ENCODE measurements around the gene INPP5D. TPM values are rescaled to one million over a fixed set of nuclear protein-coding genes. Genes with fewer than 3 reads are reported as not detected.
"Not testable (repeated sequence)": the region's sequence is repeated elsewhere in the genome, so short reads cannot be mapped to it uniquely, and the experiment has no call there.

The INPP5D gene
- total RNA-seq, 1 donor from 2014 or later = 79.2 TPM

GRCh38 chr2:233012301-233012971 lies 47.7 kb upstream of the INPP5D start:
- Mint-ChIP-seq H3K27ac (ENCODE audit: unreplicated experiment) (no peak overlapping the region), H3K9me3 (ENCODE audit: unreplicated experiment) (no peaks in the 10 kb centered on the region), H3K36me3 (ENCODE audit: low read depth, unreplicated experiment) (no peaks in the 10 kb centered on the region), H3K4me3 (ENCODE audit: unreplicated experiment) (no peak overlapping the region), H3K4me1 (ENCODE audit: unreplicated experiment) (no peaks in the 10 kb centered on the region), H3K27me3 (ENCODE audit: unreplicated experiment) (peaks cover 3% of the 10 kb centered on the region)
- TF ChIP-seq CTCF (IDR thresholded peaks at IDR 0.05; ENCODE audit: unreplicated experiment) = no peak
- no peak for DNase-seq (ENCODE audit: low spot score)

GRCh38 chr2:233013027-233013461 lies 47.1 kb upstream of the INPP5D start, which contains the start of gene NGEF:
NGEF (minus strand) TSS chr2:233013256; CDS start chr2:232974890, 38,366 bp downstream.
- DNase-seq (ENCODE audit: low spot score) = no peak
- Mint-ChIP-seq H3K27me3 (ENCODE audit: unreplicated experiment) (peaks cover 3% of the 10 kb centered on the region), H3K9me3 (ENCODE audit: unreplicated experiment) (no peaks in the 10 kb centered on the region), H3K27ac (ENCODE audit: unreplicated experiment) (no peak within 1 kb of the TSS), H3K36me3 (ENCODE audit: low read depth, unreplicated experiment) (no peaks in the 10 kb centered on the region), H3K4me3 (ENCODE audit: unreplicated experiment) (no peak within 1 kb of the TSS), H3K4me1 (ENCODE audit: unreplicated experiment) (no peaks in the 10 kb centered on the region)
- TF ChIP-seq CTCF (IDR thresholded peaks at IDR 0.05; ENCODE audit: unreplicated experiment) = no peak

- Mint-ChIP-seq H3K9me3 (ENCODE audit: unreplicated experiment) (no peaks in the 10 kb centered on the region), H3K27me3 (ENCODE audit: unreplicated experiment) (peaks cover 3% of the 10 kb centered on the region), H3K4me3 (ENCODE audit: unreplicated experiment) (no peak overlapping the region), H3K27ac (ENCODE audit: unreplicated experiment) (no peak overlapping the region), H3K4me1 (ENCODE audit: unreplicated experiment) (no peaks in the 10 kb centered on the region), H3K36me3 (ENCODE audit: low read depth, unreplicated experiment) (no peaks in the 10 kb centered on the region)
- DNase-seq (ENCODE audit: low spot score) = no peak
- TF ChIP-seq CTCF (IDR thresholded peaks at IDR 0.05; ENCODE audit: unreplicated experiment) = no peak
These were observed 46.5 kb upstream of the INPP5D start for GRCh38 chr2:233013650-233014049.

GRCh38 chr2:233015019-233015645 lies 45.0 kb upstream of the INPP5D start:
- Mint-ChIP-seq H3K36me3 (ENCODE audit: low read depth, unreplicated experiment) (no peaks in the 10 kb centered on the region), H3K9me3 (ENCODE audit: unreplicated experiment) (no peaks in the 10 kb centered on the region), H3K27me3 (ENCODE audit: unreplicated experiment) (peaks cover 1% of the 10 kb centered on the region), H3K4me1 (ENCODE audit: unreplicated experiment) (no peaks in the 10 kb centered on the region), H3K27ac (ENCODE audit: unreplicated experiment) (no peak overlapping the region), H3K4me3 (ENCODE audit: unreplicated experiment) (no peak overlapping the region)
- no peak for DNase-seq (ENCODE audit: low spot score)
- TF ChIP-seq CTCF (IDR thresholded peaks at IDR 0.05; ENCODE audit: unreplicated experiment) = no peak

GRCh38 chr2:233017947-233018346 lies 42.2 kb upstream of the INPP5D start:
- DNase-seq (ENCODE audit: low spot score) = no peak
- H3K36me3 Mint-ChIP-seq (ENCODE audit: low read depth, unreplicated experiment) = no peaks in the 10 kb centered on the region
- H3K27ac Mint-ChIP-seq (ENCODE audit: unreplicated experiment) = no peak overlapping the region
- H3K4me3 Mint-ChIP-seq (ENCODE audit: unreplicated experiment) = no peak overlapping the region
- no peaks in the 10 kb centered on the region for H3K9me3 Mint-ChIP-seq (ENCODE audit: unreplicated experiment)
- TF ChIP-seq CTCF (IDR thresholded peaks at IDR 0.05; ENCODE audit: unreplicated experiment) = no peak
- H3K27me3 Mint-ChIP-seq (ENCODE audit: unreplicated experiment) = peaks cover 5% of the 10 kb centered on the region
- no peaks in the 10 kb centered on the region for H3K4me1 Mint-ChIP-seq (ENCODE audit: unreplicated experiment)

GRCh38 chr2:233019610-233020009 lies 40.5 kb upstream of the INPP5D start:
- not testable (repeated sequence) for H3K27me3 Mint-ChIP-seq (ENCODE audit: unreplicated experiment); H3K27ac Mint-ChIP-seq (ENCODE audit: unreplicated experiment); H3K4me3 Mint-ChIP-seq (ENCODE audit: unreplicated experiment); H3K9me3 Mint-ChIP-seq (ENCODE audit: unreplicated experiment); H3K36me3 Mint-ChIP-seq (ENCODE audit: low read depth, unreplicated experiment); H3K4me1 Mint-ChIP-seq (ENCODE audit: unreplicated experiment); DNase-seq (ENCODE audit: low spot score)

All from endothelial cell (in vitro differentiated cells).